Measurements from ENCODE around the gene KCNN1.

Gene KCNN1

DNA sequence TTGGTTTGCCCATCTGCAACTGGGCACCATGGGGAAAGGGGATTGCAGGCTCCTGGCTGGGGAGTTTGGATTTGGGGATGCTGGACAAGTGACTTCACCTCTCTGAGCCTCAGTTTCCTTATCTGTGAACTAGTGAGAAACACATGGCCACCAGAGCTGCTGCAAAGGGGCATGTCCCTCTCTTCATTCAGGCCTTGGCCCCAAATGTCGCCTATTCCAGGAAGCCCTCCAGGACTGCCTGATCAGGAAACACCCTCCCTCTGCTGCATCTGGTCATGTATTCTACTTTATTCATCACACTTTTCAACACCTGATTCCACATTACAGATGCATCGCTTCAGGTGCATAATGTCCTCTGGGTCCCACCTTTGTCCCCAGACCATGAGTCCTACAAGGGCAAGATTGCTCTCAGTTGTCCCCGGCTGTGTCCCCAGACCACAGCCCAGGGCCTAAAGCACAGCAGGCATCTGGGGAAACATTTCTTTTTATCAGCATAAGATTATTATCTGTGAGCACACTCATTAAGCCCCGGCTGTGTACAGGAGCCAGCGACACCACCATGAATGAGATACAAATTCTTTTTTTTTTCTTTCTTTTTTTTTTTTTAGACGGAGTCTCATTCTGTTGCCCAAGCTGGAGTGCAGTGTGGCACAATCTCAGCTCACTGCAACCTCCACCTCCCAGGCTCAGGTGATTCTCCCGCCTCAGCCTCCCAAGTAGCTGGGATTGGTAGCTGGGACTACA, 78.6 kb downstream of the KCNN1 start:
- peak overlapping the region; percentile 7 to 78 (median 72) for H3K9ac ChIP-seq (ENCODE audit: low read length in 5 of 5)
- peaks cover 0 to 5% (median 0%) of the 10 kb centered on the region in 5 donors for H3K9me3 ChIP-seq (ENCODE audit: control insufficient read depth in 5 of 5, low read length in 5 of 5)
- peak overlapping the region; percentile 57 for H3K27ac ChIP-seq (ENCODE audit: low read depth, low read length)
- H3K4me1 ChIP-seq (ENCODE audit: control insufficient read depth in 5 of 5, insufficient read depth in 5 of 5, low read length in 5 of 5) = peaks cover 0 to 38% (median 36%) of the 10 kb centered on the region in 5 donors
- no peaks in the 10 kb centered on the region for H3K36me3 ChIP-seq (ENCODE audit: control insufficient read depth in 5 of 5, insufficient read depth in 5 of 5, low read length in 5 of 5)
- H3K4me3 ChIP-seq (ENCODE audit: low read depth in 1 of 5, low read length in 5 of 5) = peak overlapping the region; percentile 62 to 85 (median 67)
- H3K27me3 ChIP-seq (ENCODE audit: control insufficient read depth in 5 of 5, insufficient read depth in 4 of 5, low read length in 5 of 5) = no peaks in the 10 kb centered on the region

GRCh38 chr19:18046059-18046718, 79.3 kb downstream of the KCNN1 start:
- no peak overlapping the region for H3K9ac ChIP-seq (ENCODE audit: low read length in 5 of 5)
- no peaks in the 10 kb centered on the region for H3K36me3 ChIP-seq (ENCODE audit: control insufficient read depth in 5 of 5, insufficient read depth in 5 of 5, low read length in 5 of 5)
- H3K27me3 ChIP-seq (ENCODE audit: control insufficient read depth in 5 of 5, insufficient read depth in 4 of 5, low read length in 5 of 5) = no peaks in the 10 kb centered on the region
- no peak overlapping the region for H3K4me3 ChIP-seq (ENCODE audit: low read depth in 1 of 5, low read length in 5 of 5)
- H3K27ac ChIP-seq (ENCODE audit: low read depth, low read length) = peak overlapping the region; percentile 57
- no peaks in the 10 kb centered on the region for H3K9me3 ChIP-seq (ENCODE audit: control insufficient read depth in 5 of 5, low read length in 5 of 5)
- H3K4me1 ChIP-seq (ENCODE audit: control insufficient read depth in 5 of 5, insufficient read depth in 5 of 5, low read length in 5 of 5) = peaks cover 0 to 42% (median 40%) of the 10 kb centered on the region in 5 donors

DNA sequence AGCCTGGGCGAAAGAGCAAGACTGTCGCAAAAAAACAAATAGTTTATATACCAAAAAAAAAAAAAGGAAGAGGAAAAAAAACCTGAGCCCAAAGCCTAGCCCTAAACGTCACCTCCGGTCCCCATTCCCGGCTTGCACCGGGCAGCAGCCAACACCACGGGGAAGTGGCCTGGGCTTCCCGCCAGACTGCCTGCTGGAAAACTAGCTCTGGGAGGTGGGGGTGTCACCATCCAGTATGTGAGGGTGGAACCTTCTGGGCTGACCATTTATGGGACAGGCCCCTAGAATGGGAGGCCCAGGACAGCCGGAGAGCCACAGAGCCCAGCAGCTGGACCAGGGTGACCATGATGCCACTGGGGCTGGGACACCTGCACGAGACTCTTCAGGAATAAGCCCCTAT, 82.5 kb downstream of the KCNN1 start:
- Histone ChIP-seq H3K9ac (ENCODE audit: low read length in 5 of 5) (no peak overlapping the region), H3K27ac (ENCODE audit: low read depth, low read length) (peak overlapping the region; percentile 75), H3K9me3 (ENCODE audit: control insufficient read depth in 5 of 5, low read length in 5 of 5) (no peaks in the 10 kb centered on the region), H3K4me3 (ENCODE audit: low read depth in 1 of 5, low read length in 5 of 5) (peak overlapping the region in 1 of 5 donors; percentile 22), H3K4me1 (ENCODE audit: control insufficient read depth in 5 of 5, insufficient read depth in 5 of 5, low read length in 5 of 5) (peaks cover 0 to 47% (median 46%) of the 10 kb centered on the region in 5 donors), H3K27me3 (ENCODE audit: control insufficient read depth in 5 of 5, insufficient read depth in 4 of 5, low read length in 5 of 5) (no peaks in the 10 kb centered on the region), H3K36me3 (ENCODE audit: control insufficient read depth in 5 of 5, insufficient read depth in 5 of 5, low read length in 5 of 5) (no peaks in the 10 kb centered on the region)

All from subcutaneous abdominal adipose tissue (tissue), 5 donors.